Activated CD4-positive, alpha-beta T cell treated with anti-CD3 and anti-CD28 coated beads, Interleukin-2, Interleukin-4, amounts not matched to agents 100 ng/mL and 50 ng/mL, durations not matched to agents 16 hours and 8 hours (primary cell): ENCODE results near the gene XPR1.

Source experiments
- DNase-seq: peaks from one replicate; pipeline ENCODE4 v3.0.0-alpha.2; 2020; ENCODE audit warnings: low spot score

Gene XPR1

GRCh38 chr1:180615493-180616290, 16.1 kb upstream of the XPR1 start:
- DNase-seq, result no peak

GRCh38 chr1:180616439-180616838, 15.4 kb upstream of the XPR1 start:
- no peak for DNase-seq

GRCh38 chr1:180617774-180618395, 13.9 kb upstream of the XPR1 start:
- DNase-seq, result no peak

- DNase-seq, result no peak
These were observed 11.2 kb upstream of the XPR1 start for GRCh38 chr1:180620581-180620980.

- no peak for DNase-seq
These were observed 8.9 kb upstream of the XPR1 start for GRCh38 chr1:180622658-180623508.

- DNase-seq, result no peak
These were observed 8.1 kb upstream of the XPR1 start for GRCh38 chr1:180623579-180624347.

GRCh38 chr1:180626711-180627110, 5.1 kb upstream of the XPR1 start:
- no peak for DNase-seq

- no peak for DNase-seq
These were observed 4.4 kb upstream of the XPR1 start for GRCh38 chr1:180627411-180627810.

GRCh38 chr1:180628646-180629045, 3.2 kb upstream of the XPR1 start:
- no peak for DNase-seq

- DNase-seq, result no peak
These were observed 1.2 kb upstream of the XPR1 start for GRCh38 chr1:180630408-180631193.

GRCh38 chr1:180631194-180631765, 542 bp upstream of the XPR1 start:
- DNase-seq, result no peak

- peak; percentile 43 for DNase-seq
These were observed 669 bp downstream of the XPR1 start for GRCh38 chr1:180632326-180633056.

- no peak for DNase-seq
These were observed 1.5 kb downstream of the XPR1 start for GRCh38 chr1:180633057-180634056.

GRCh38 chr1:180636138-180636537, 4.3 kb downstream of the XPR1 start:
- no peak for DNase-seq

GRCh38 chr1:180639871-180640270, 8.0 kb downstream of the XPR1 start:
- DNase-seq, result no peak

- DNase-seq, result no peak
These were observed 8.7 kb downstream of the XPR1 start for GRCh38 chr1:180640531-180640949.

- no peak for DNase-seq
These were observed 9.8 kb downstream of the XPR1 start for GRCh38 chr1:180641662-180642061.

- DNase-seq, result no peak
These were observed 11.0 kb downstream of the XPR1 start for GRCh38 chr1:180642781-180643180.

GRCh38 chr1:180643693-180644092, 11.9 kb downstream of the XPR1 start:
- DNase-seq, result no peak
